ENCODE results near the gene CNGA3.

The CNGA3 gene

GRCh38 chr2:98346311-98347236, at the start of gene CNGA3:
Gene CNGA3 (plus strand): TSS chr2:98346456. CDS start chr2:98369976, 23,520 bp downstream.
- H3K4me3 ChIP-seq (ENCODE audit: control insufficient read depth, low read depth, low read length) = peak within 1 kb of the TSS; percentile 19
- peak; percentile 8 for DNase-seq (ENCODE audit: low read depth)
- TF ChIP-seq, protein P1, sequence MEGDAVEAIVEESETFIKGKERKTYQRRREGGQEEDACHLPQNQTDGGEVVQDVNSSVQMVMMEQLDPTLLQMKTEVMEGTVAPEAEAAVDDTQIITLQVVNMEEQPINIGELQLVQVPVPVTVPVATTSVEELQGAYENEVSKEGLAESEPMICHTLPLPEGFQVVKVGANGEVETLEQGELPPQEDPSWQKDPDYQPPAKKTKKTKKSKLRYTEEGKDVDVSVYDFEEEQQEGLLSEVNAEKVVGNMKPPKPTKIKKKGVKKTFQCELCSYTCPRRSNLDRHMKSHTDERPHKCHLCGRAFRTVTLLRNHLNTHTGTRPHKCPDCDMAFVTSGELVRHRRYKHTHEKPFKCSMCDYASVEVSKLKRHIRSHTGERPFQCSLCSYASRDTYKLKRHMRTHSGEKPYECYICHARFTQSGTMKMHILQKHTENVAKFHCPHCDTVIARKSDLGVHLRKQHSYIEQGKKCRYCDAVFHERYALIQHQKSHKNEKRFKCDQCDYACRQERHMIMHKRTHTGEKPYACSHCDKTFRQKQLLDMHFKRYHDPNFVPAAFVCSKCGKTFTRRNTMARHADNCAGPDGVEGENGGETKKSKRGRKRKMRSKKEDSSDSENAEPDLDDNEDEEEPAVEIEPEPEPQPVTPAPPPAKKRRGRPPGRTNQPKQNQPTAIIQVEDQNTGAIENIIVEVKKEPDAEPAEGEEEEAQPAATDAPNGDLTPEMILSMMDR (conservative IDR thresholded peaks at IDR 0.05; ENCODE audit: control insufficient read depth, insufficient read depth, low read depth, low read length) = no peak

GRCh38 chr2:98297817-98298682, 48.2 kb upstream of the CNGA3 start:
- TF ChIP-seq, protein P1 (conservative IDR thresholded peaks at IDR 0.05; ENCODE audit: control insufficient read depth, insufficient read depth, low read depth, low read length) = no peak
- DNase-seq (ENCODE audit: low read depth) = no peak
- no peak overlapping the region for H3K4me3 ChIP-seq (ENCODE audit: control insufficient read depth, low read depth, low read length)

GRCh38 chr2:98298683-98299164, 47.5 kb upstream of the CNGA3 start:
- DNase-seq (ENCODE audit: low read depth) = no peak
- H3K4me3 ChIP-seq (ENCODE audit: control insufficient read depth, low read depth, low read length) = no peak overlapping the region
- TF ChIP-seq, protein P1 (conservative IDR thresholded peaks at IDR 0.05; ENCODE audit: control insufficient read depth, insufficient read depth, low read depth, low read length) = no peak

DNA sequence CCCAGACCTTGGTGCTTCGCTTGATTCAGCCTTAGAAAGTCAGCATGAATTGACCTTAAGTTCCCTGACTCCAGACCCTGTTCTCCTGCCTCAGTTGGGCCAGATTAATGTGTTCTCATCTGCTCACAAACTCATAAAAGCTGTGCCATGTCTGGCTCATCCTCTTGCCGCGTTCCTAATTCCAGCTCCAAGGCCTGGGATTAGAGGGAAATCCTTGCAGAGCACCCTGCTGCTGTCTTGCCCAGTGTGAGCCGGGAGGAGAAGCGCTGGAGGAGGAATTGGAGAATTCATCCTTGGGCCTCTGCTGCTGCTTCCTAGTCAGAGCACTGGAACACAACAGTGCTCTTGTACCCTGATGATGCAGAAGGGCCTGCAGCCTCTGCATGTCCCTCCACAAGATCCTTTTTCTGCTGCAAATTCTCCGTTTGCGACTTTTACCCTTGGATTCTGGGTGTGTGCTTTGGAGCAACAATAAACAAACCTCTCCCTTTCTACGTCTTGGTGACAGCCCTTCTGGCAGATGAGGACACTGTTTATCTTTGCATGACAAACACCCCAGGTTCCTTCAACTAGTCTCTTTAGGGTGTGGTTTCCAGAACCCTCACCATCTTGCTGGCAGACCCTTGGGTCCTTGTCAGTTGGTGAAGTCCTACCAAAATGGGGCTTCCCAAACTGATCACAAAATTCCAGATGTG, 46.9 kb upstream of the CNGA3 start:
- TF ChIP-seq, protein P1 (conservative IDR thresholded peaks at IDR 0.05; ENCODE audit: control insufficient read depth, insufficient read depth, low read depth, low read length) = no peak
- H3K4me3 ChIP-seq (ENCODE audit: control insufficient read depth, low read depth, low read length) = no peak overlapping the region
- no peak for DNase-seq (ENCODE audit: low read depth)

DNA sequence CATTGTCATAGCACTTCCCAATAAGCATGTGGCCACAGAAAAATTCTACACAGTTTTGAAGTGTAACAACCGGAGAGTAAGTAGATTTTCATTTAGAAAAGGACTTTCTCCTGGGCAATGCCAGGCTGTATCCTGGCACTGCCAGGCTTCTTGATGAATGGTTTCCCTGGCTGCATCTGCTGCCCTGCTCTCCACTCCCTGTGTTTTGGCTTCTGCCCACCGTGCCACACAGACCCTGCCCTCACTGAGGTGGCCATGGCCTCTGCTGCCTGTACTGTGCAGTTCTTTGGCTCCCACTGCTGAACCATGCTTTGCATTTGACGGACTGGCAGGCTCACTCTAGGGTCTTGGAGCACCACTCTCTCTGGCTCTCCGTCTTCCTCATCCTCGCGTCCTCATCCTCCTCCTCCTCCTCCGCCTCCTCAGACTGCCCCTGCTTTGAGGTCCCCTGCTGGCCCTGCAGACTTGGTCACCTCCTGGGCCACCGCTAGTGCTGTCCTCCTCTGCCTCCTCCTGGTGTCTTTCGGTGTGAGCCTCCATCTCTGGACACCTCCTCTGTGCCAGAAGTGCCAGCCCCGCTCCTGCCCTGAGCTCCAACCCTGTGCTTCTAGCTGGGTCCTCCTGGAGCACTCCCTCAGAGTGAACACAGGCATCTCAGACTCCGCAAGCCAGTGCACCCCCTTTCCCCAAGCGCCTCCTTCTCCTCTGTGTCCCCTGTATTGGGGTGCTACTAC, 45.9 kb upstream of the CNGA3 start:
- no peak for DNase-seq (ENCODE audit: low read depth)
- TF ChIP-seq, protein P1 (conservative IDR thresholded peaks at IDR 0.05; ENCODE audit: control insufficient read depth, insufficient read depth, low read depth, low read length) = no peak
- no peak overlapping the region for H3K4me3 ChIP-seq (ENCODE audit: control insufficient read depth, low read depth, low read length)

All from fibroblast of mammary gland (primary cell).